Stimulated activated naive CD8-positive, alpha-beta T cell treated with anti-CD3 and anti-CD28 coated beads, Interleukin-15, amount 100 ng/mL, for 72 hours (primary cell): ENCODE measurements around the gene RRN3.
A peak's percentile ranks its signal among the peaks of the same experiment; 100 is the strongest.
"Not testable (repeated sequence)": the region's sequence is repeated elsewhere in the genome, so short reads cannot be mapped to it uniquely, and the experiment has no call there.

Source experiments
- ATAC-seq: fragments of 150-1000 bp; cut with Tn5 transposase; 2 replicates; pipeline ENCODE4 v1.10.0; 2021; ENCODE audit warnings: mild to moderate bottlenecking, moderate library complexity
- DNase-seq, 2 donors: peaks; one replicate each; pipeline ENCODE4 v3.0.0; 2021 to 2022
- H3K27ac Mint-ChIP-seq, 2 donors: one replicate each; pipeline ENCODE4 v1.8.0; 2022; ENCODE audit warnings: mild to moderate bottlenecking in 2 of 2, mixed read lengths in 2 of 2, moderate library complexity in 2 of 2
- H3K27me3 Mint-ChIP-seq: one replicate; pipeline ENCODE4 v1.8.0; 2022; ENCODE audit warnings: mixed read lengths
- H3K4me1 Mint-ChIP-seq: one replicate; pipeline ENCODE4 v1.8.0; 2022; ENCODE audit warnings: mild to moderate bottlenecking, mixed read lengths
- H3K4me3 Mint-ChIP-seq, 2 donors: one replicate each; pipeline ENCODE4 v1.8.0; 2022; ENCODE audit warnings: mild to moderate bottlenecking in 2 of 2, mixed read lengths in 2 of 2, moderate library complexity in 1 of 2
- H3K9me3 Mint-ChIP-seq, 2 donors: one replicate each; pipeline ENCODE4 v1.8.0; 2022; ENCODE audit warnings: mixed read lengths in 2 of 2

RRN3 gene

GRCh38 chr16:15043344-15043743 lies 50.7 kb downstream of the RRN3 start:
- Mint-ChIP-seq H3K27ac (peak overlapping the region in 1 of 2 donors; percentile 22), H3K4me1 (no peaks in the 10 kb centered on the region), H3K27me3 (no peaks in the 10 kb centered on the region), H3K4me3 (no peak overlapping the region), H3K9me3 (no peaks in the 10 kb centered on the region)
- no peak for ATAC-seq
- DNase-seq = no peak

- H3K27ac Mint-ChIP-seq = peak overlapping the region in 1 of 2 donors; percentile 48
- no peaks in the 10 kb centered on the region for H3K27me3 Mint-ChIP-seq
- H3K9me3 Mint-ChIP-seq = no peaks in the 10 kb centered on the region
- H3K4me1 Mint-ChIP-seq = no peaks in the 10 kb centered on the region
- DNase-seq = no peak
- no peak for ATAC-seq
- no peak overlapping the region for H3K4me3 Mint-ChIP-seq
Measured at GRCh38 chr16:15041271-15042004, 52.6 kb downstream of the RRN3 start.

GRCh38 chr16:15038689-15039088 lies 55.4 kb downstream of the RRN3 start:
- Mint-ChIP-seq H3K4me3 (no peak overlapping the region), H3K4me1 (no peaks in the 10 kb centered on the region), H3K9me3 (no peaks in the 10 kb centered on the region), H3K27ac (peak overlapping the region in 1 of 2 donors; percentile 19), H3K27me3 (no peaks in the 10 kb centered on the region)
- ATAC-seq (no peak), DNase-seq (no peak)

GRCh38 chr16:15037745-15038144 lies 56.3 kb downstream of the RRN3 start:
- Mint-ChIP-seq H3K4me1 (no peaks in the 10 kb centered on the region), H3K4me3 (no peak overlapping the region), H3K27me3 (no peaks in the 10 kb centered on the region), H3K9me3 (no peaks in the 10 kb centered on the region), H3K27ac (no peak overlapping the region)
- ATAC-seq = no peak
- no peak for DNase-seq

- Mint-ChIP-seq H3K27me3 (no peaks in the 10 kb centered on the region), H3K9me3 (no peaks in the 10 kb centered on the region), H3K4me3 (no peak overlapping the region), H3K27ac (no peak overlapping the region), H3K4me1 (no peaks in the 10 kb centered on the region)
- no peak for ATAC-seq
- DNase-seq = no peak
Measured at GRCh38 chr16:15037003-15037402, 57.1 kb downstream of the RRN3 start.

- H3K4me3 Mint-ChIP-seq = no peak overlapping the region
- no peak for ATAC-seq
- DNase-seq = no peak
Measured at GRCh38 chr16:15035163-15035729, 58.8 kb downstream of the RRN3 start.

GRCh38 chr16:15034266-15035162 lies 59.6 kb downstream of the RRN3 start:
- Mint-ChIP-seq H3K27ac (no peak overlapping the region), H3K27me3 (no peaks in the 10 kb centered on the region)
- DNase-seq = no peak

More at GRCh38 chr16:15035163-15035729, 58.8 kb downstream of the RRN3 start:
- peak overlapping the region in 1 of 2 donors; percentile 12 for H3K27ac Mint-ChIP-seq
- H3K4me1 Mint-ChIP-seq = peaks cover 12% of the 10 kb centered on the region
- no peaks in the 10 kb centered on the region for H3K27me3 Mint-ChIP-seq
- H3K9me3 Mint-ChIP-seq = no peaks in the 10 kb centered on the region

GRCh38 chr16:15033309-15033707 lies 60.8 kb downstream of the RRN3 start:
- DNase-seq (no peak), ATAC-seq (no peak)
- Mint-ChIP-seq H3K4me3 (no peak overlapping the region), H3K27ac (no peak overlapping the region), H3K27me3 (no peaks in the 10 kb centered on the region), H3K9me3 (no peaks in the 10 kb centered on the region), H3K4me1 (peaks cover 17% of the 10 kb centered on the region)

More at GRCh38 chr16:15034266-15035162, 59.6 kb downstream of the RRN3 start:
- peaks cover 12% of the 10 kb centered on the region for H3K4me1 Mint-ChIP-seq
- ATAC-seq = no peak
- no peak overlapping the region for H3K4me3 Mint-ChIP-seq
- H3K9me3 Mint-ChIP-seq = no peaks in the 10 kb centered on the region

- ATAC-seq (no peak), DNase-seq (no peak)
- H3K27ac Mint-ChIP-seq = no peak overlapping the region
- H3K9me3 Mint-ChIP-seq = no peaks in the 10 kb centered on the region
- H3K4me1 Mint-ChIP-seq = peaks cover 17% of the 10 kb centered on the region
- no peaks in the 10 kb centered on the region for H3K27me3 Mint-ChIP-seq
- H3K4me3 Mint-ChIP-seq = no peak overlapping the region
Measured at GRCh38 chr16:15032547-15033308, 61.3 kb downstream of the RRN3 start.

GRCh38 chr16:15031586-15031985 lies 62.5 kb downstream of the RRN3 start:
- no peaks in the 10 kb centered on the region for H3K9me3 Mint-ChIP-seq
- ATAC-seq (no peak), DNase-seq (no peak)
- peak overlapping the region in 1 of 2 donors; percentile 42 for H3K27ac Mint-ChIP-seq
- no peak overlapping the region for H3K4me3 Mint-ChIP-seq
- H3K4me1 Mint-ChIP-seq = peaks cover 17% of the 10 kb centered on the region
- H3K27me3 Mint-ChIP-seq = no peaks in the 10 kb centered on the region

GRCh38 chr16:15031179-15031578 lies 62.9 kb downstream of the RRN3 start:
- ATAC-seq = no peak
- Mint-ChIP-seq H3K4me1 (peaks cover 17% of the 10 kb centered on the region), H3K9me3 (no peaks in the 10 kb centered on the region), H3K27me3 (no peaks in the 10 kb centered on the region), H3K27ac (peak overlapping the region in 1 of 2 donors; percentile 87), H3K4me3 (no peak overlapping the region)
- no peak for DNase-seq

GRCh38 chr16:15029749-15030148 lies 64.3 kb downstream of the RRN3 start:
- H3K27me3 Mint-ChIP-seq, ATAC-seq: not testable (repeated sequence)

GRCh38 chr16:15028801-15029698 lies 65.0 kb downstream of the RRN3 start:
- not testable (repeated sequence) for H3K27ac Mint-ChIP-seq, H3K4me3 Mint-ChIP-seq, DNase-seq, ATAC-seq, H3K9me3 Mint-ChIP-seq, H3K27me3 Mint-ChIP-seq
- peaks cover 25% of the 10 kb centered on the region for H3K4me1 Mint-ChIP-seq

More at GRCh38 chr16:15029749-15030148, 64.3 kb downstream of the RRN3 start:
- DNase-seq, H3K4me3 Mint-ChIP-seq, H3K9me3 Mint-ChIP-seq: not testable (repeated sequence)
- Mint-ChIP-seq H3K4me1 (peaks cover 25% of the 10 kb centered on the region), H3K27ac (peak overlapping the region; percentile 52 to 86)

- not testable (repeated sequence) for H3K9me3 Mint-ChIP-seq, H3K27ac Mint-ChIP-seq, ATAC-seq, H3K4me3 Mint-ChIP-seq, DNase-seq, H3K27me3 Mint-ChIP-seq
- H3K4me1 Mint-ChIP-seq = peaks cover 25% of the 10 kb centered on the region
Measured at GRCh38 chr16:15028345-15028715, 65.7 kb downstream of the RRN3 start.
